Suprapubic skin (tissue), 4 donors: ENCODE data around the gene KIF5A. TPM values are rescaled to one million over a fixed set of nuclear protein-coding genes. Genes with fewer than 3 reads are reported as not detected.

Experiments
- DNase-seq, 2 donors: peaks; one replicate each; pipeline ENCODE4 v3.0.0-alpha.2; 2019; ENCODE audit warnings: low spot score in 2 of 2
- H3K27ac ChIP-seq: fragments of 200-600 bp; sonication (generic); one replicate; pipeline ENCODE4 v1.5.1; 2019
- H3K27me3 ChIP-seq: fragments of 200-600 bp; sonication (generic); one replicate; pipeline ENCODE4 v1.5.1; 2019
- H3K36me3 ChIP-seq: fragments of 200-600 bp; sonication (generic); one replicate; pipeline ENCODE4 v1.5.1; 2019
- H3K4me1 ChIP-seq: fragments of 200-600 bp; sonication (generic); one replicate; pipeline ENCODE4 v1.5.1; 2019
- H3K4me3 ChIP-seq: fragments of 200-600 bp; sonication (generic); one replicate; pipeline ENCODE4 v1.5.1; 2019; ENCODE audit warnings: mild to moderate bottlenecking
- H3K9me3 ChIP-seq: fragments of 200-600 bp; sonication (generic); one replicate; pipeline ENCODE4 v1.5.1; 2019
- EP300 ChIP-seq: sonication (generic); formaldehyde crosslinking; IDR thresholded peaks from one replicate; pipeline ENCODE4 v1.6.1; 2017; ENCODE audit warnings: antibody characterized with exemption
- POLR2A ChIP-seq, 2 donors: fragments of 450-650 bp; IDR thresholded peaks; one replicate each; pipeline ENCODE4 v1.6.1; 2017; ENCODE audit warnings: antibody characterized with exemption in 2 of 2, mild to moderate bottlenecking in 2 of 2, moderate library complexity in 2 of 2
- POLR2AphosphoS5 ChIP-seq, 3 donors: sonication (generic); formaldehyde crosslinking; IDR thresholded peaks; one replicate each; pipeline ENCODE4 v1.6.1; 2017; ENCODE audit warnings: antibody characterized with exemption in 3 of 3
- WGBS: methylation state at CpG from one replicate; pipeline ENCODE4 v1.1.5; 2018; 5-methylcytosine and 5-hydroxymethylcytosine counted together
- total RNA-seq, 4 donors: library from RNA; depleted of rRNA; stranded (reverse); fragments of >200 nt; gene quantifications; one replicate each; pipeline ENCODE4 v1.1.0, GENCODE V29; 2016
- TF ChIP-seq, protein P1 (sequence below), 2 donors: fragments of 200-600 bp in 1 of 2; fragments of 450-650 bp in 1 of 2; sonication (generic) in 1 of 2; IDR thresholded peaks; one replicate each; pipeline ENCODE4 v1.5.1; 2016 to 2019; ENCODE audit warnings: antibody characterized with exemption in 2 of 2, mild to moderate bottlenecking in 1 of 2, moderate library complexity in 1 of 2

The KIF5A gene
- total RNA-seq, 4 donors from 2014 or later, result 0.08 to 0.23 TPM; not detected in 2

DNA sequence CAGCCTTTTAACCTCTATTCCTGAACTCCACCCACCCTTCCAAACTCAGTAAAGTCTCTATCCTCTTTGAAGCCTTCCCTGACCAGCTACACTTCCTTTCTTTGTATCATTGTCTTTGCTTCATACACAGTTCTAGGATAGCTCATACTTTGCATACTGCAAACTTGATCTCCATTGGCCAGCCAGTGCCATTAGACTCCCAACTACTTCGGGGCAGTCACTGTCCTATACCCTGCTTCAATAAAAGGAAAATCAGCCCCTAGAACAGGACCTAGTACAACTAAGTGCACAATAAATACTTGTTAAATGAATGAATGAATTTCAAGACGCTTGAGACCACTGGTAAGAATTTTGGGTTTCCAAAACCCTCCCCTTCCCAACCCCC lies 40.6 kb downstream of the KIF5A start:
- Histone ChIP-seq H3K27ac (no peak overlapping the region), H3K4me3 (peak overlapping the region; percentile 82), H3K9me3 (no peaks in the 10 kb centered on the region), H3K36me3 (peaks cover 10% of the 10 kb centered on the region), H3K4me1 (peaks cover 27% of the 10 kb centered on the region), H3K27me3 (peaks cover 7% of the 10 kb centered on the region)
- no peak for DNase-seq
- no peak for TF ChIP-seq POLR2A (IDR thresholded peaks at IDR 0.05)
- WGBS, result 12% methylated on average over 2 of the region's 2 CpGs

DNA sequence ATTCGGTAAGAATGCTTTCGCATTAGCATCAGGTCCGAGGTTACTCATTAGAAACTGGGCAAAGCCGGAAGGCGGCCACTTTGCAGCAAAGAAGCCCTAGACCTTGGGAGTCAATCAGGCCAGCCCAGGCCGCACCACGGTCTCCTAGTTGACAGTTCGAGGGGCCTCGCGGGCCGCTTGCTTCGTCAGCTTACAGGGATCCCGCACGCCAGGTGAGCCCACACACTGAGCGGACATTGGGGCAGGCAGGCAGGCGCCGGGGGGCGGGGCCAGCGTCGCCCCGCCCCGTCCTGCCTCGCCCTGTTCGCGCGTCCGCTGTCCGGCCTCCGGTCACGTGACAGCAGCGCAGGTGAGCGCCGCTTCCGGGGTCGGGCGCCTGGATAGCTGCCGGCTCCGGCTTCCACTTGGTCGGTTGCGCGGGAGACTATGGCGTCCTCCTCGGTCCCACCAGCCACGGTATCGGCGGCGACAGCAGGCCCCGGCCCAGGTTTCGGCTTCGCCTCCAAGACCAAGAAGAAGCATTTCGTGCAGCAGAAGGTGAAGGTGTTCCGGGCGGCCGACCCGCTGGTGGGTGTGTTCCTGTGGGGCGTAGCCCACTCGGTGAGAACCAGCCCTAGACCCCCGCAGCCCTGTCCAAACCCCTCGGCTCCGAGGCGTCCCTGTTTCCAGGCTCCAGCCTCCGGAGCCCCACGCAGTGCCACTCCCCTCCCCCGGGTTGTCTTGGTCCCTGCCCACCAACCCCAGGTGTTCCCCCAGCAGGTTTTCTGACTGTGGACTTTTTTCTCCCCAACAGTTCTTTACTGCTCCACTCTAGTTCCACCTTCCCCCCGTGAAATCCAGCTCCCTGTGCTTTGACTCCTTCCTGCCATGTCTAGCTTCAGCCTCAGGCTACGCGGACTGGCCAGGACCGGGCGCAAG lies 41.3 kb downstream of the KIF5A start, which contains the start of gene PIP4K2C:
Gene PIP4K2C (plus strand): TSS at position 329 of the 918 bp plus-strand sequence. CDS start 98 bp downstream, at position 427.
- WGBS, result 1% methylated on average over 30 of the region's 69 CpGs

DNA sequence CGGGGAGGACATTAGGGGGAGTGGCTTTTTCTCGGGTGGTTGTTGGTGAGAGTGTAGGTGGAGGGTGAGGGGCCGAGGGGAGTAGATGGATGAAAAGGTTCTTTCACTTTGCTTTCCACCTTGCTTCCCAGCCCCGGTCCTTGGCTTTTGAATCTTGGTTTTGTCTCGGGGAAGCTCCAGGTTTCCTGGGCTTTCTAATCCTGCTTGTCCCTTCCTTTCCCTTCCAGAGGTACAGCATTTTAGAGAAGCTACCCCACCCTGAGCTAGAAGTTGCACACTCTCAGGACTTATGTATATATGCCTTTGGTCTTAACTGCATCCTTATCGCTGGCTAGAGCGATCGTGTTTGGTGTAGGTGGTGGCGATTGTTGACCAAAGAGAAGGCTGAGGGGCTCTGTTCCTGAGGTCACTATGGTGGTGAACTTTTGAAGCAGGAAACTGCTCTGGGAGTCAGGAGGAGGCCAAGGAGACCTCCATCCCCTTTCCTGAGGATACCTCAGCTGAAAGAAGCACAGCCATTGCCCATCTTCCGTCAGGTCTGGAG lies 42.0 kb downstream of the KIF5A start:
- 40% methylated on average over 10 of the region's 10 CpGs for WGBS
- no peak for TF ChIP-seq POLR2AphosphoS5 (IDR thresholded peaks at IDR 0.05)
- H3K4me3 ChIP-seq, result peak overlapping the region; percentile 82
- no peak for DNase-seq
- H3K27me3 ChIP-seq, result peaks cover 7% of the 10 kb centered on the region
- H3K36me3 ChIP-seq, result peaks cover 22% of the 10 kb centered on the region
- no peak overlapping the region for H3K27ac ChIP-seq
- H3K4me1 ChIP-seq, result peaks cover 27% of the 10 kb centered on the region
- H3K9me3 ChIP-seq, result no peaks in the 10 kb centered on the region

More for the DNA sequence above, 41.3 kb downstream of the KIF5A start, which contains the start of gene PIP4K2C:
- H3K9me3 ChIP-seq, result no peaks in the 10 kb centered on the region
- peak within 1 kb of the TSS; percentile 65 for H3K27ac ChIP-seq
- peaks cover 17% of the 10 kb centered on the region for H3K36me3 ChIP-seq
- peaks cover 27% of the 10 kb centered on the region for H3K4me1 ChIP-seq
- peak within 1 kb of the TSS; percentile 82 for H3K4me3 ChIP-seq
- TF ChIP-seq EP300, result no peak
- TF ChIP-seq, protein P1, sequence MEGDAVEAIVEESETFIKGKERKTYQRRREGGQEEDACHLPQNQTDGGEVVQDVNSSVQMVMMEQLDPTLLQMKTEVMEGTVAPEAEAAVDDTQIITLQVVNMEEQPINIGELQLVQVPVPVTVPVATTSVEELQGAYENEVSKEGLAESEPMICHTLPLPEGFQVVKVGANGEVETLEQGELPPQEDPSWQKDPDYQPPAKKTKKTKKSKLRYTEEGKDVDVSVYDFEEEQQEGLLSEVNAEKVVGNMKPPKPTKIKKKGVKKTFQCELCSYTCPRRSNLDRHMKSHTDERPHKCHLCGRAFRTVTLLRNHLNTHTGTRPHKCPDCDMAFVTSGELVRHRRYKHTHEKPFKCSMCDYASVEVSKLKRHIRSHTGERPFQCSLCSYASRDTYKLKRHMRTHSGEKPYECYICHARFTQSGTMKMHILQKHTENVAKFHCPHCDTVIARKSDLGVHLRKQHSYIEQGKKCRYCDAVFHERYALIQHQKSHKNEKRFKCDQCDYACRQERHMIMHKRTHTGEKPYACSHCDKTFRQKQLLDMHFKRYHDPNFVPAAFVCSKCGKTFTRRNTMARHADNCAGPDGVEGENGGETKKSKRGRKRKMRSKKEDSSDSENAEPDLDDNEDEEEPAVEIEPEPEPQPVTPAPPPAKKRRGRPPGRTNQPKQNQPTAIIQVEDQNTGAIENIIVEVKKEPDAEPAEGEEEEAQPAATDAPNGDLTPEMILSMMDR (IDR thresholded peaks at IDR 0.05), result no peak
- no peak for TF ChIP-seq POLR2A (IDR thresholded peaks at IDR 0.05)
- no peak for TF ChIP-seq POLR2AphosphoS5 (IDR thresholded peaks at IDR 0.05)
- peaks cover 7% of the 10 kb centered on the region for H3K27me3 ChIP-seq
- peak; percentile 78 to 85 for DNase-seq

DNA sequence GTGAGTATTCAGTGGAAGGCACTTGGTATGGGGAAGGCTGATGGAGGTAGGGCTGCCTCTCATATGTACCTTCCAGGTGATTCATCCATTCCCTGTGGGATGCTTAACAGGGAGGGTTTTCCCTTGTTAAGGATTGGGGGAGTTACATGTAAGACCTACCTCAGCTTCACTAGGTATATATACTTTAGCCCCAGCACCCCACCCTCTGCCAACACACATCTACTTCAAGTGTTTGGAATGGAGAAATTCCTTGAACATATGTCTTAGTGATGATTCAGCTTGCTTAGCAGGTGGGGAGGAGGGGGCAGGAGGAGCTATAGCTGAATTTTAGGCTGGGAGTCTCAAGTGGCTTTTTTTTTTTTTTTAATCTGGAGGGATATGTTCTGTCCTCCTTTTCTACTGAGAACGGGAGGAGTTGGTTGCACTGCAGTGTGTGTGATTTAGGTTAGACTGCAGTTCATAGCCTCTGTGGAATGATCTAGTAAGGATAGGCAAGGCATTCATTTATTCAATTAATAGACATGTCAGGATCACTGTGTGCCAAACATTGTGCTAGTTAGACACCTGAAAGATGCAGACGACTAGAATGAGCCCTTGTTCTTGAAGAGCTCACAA lies 42.8 kb downstream of the KIF5A start:
- Histone ChIP-seq H3K27me3 (peaks cover 7% of the 10 kb centered on the region), H3K9me3 (no peaks in the 10 kb centered on the region), H3K4me1 (peaks cover 27% of the 10 kb centered on the region), H3K27ac (no peak overlapping the region), H3K36me3 (peaks cover 30% of the 10 kb centered on the region), H3K4me3 (no peak overlapping the region)
- DNase-seq, result no peak
- WGBS, result 50% methylated on average over 2 of the region's 2 CpGs
- TF ChIP-seq, protein P1 (IDR thresholded peaks at IDR 0.05), result no peak
- TF ChIP-seq POLR2AphosphoS5 (IDR thresholded peaks at IDR 0.05), result no peak
- TF ChIP-seq POLR2A (IDR thresholded peaks at IDR 0.05), result no peak
- no peak for TF ChIP-seq EP300

DNA sequence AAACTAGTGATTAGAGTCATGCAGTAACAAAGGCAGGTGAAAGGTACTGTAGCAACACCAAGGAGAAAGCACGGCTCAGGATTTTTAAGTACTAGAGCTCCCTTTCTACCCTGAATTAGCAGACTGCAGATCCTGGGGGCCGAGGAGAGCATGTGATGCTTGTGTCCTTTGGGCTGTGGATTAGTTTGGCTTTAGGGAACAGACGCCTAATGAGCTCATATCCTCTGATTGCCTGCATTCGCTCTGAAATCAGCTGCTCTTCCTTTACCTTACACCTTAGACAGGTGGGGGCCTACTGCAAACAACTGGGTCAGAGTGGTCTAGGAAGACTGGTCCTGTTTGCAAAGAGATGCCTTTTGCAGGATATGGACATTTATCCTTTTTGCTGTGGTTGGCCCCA lies 43.3 kb downstream of the KIF5A start:
- Histone ChIP-seq H3K27me3 (peaks cover 2% of the 10 kb centered on the region), H3K36me3 (peaks cover 35% of the 10 kb centered on the region), H3K9me3 (no peaks in the 10 kb centered on the region), H3K4me1 (peaks cover 27% of the 10 kb centered on the region), H3K4me3 (no peak overlapping the region), H3K27ac (no peak overlapping the region)
- DNase-seq, result no peak
- TF ChIP-seq POLR2A (IDR thresholded peaks at IDR 0.05), result no peak
- TF ChIP-seq, protein P1 (IDR thresholded peaks at IDR 0.05), result no peak
- no peak for TF ChIP-seq EP300
- no peak for TF ChIP-seq POLR2AphosphoS5 (IDR thresholded peaks at IDR 0.05)
- WGBS, result 91% methylated on average over 4 of the region's 4 CpGs

DNA sequence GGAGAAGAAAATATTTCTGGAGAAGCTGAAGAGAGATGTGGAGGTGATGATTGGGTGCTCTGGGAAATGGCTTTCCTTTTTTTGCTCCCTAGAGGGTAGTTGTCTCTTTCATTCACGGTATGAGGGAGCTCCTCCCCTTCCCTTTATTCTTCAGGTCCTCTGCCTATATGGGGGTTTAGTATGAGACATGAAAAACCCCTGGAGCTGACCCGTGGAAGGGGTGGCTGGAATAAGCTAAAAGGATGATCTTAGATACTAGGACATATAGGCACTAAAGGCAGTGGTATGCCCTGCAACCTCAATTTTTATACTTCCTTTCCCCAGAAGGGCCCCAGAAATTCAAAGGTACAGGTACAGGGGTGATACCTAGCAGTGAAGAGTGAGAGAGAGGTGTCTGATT lies 50.6 kb downstream of the KIF5A start:
- Histone ChIP-seq H3K9me3 (no peaks in the 10 kb centered on the region), H3K27me3 (no peaks in the 10 kb centered on the region), H3K4me3 (no peak overlapping the region), H3K36me3 (peaks cover 65% of the 10 kb centered on the region), H3K4me1 (peaks cover 21% of the 10 kb centered on the region), H3K27ac (no peak overlapping the region)
- 64% methylated on average over 2 of the region's 2 CpGs for WGBS
- TF ChIP-seq POLR2AphosphoS5 (IDR thresholded peaks at IDR 0.05) (no peak), EP300 (no peak), POLR2A (IDR thresholded peaks at IDR 0.05) (no peak)
- TF ChIP-seq, protein P1 (IDR thresholded peaks at IDR 0.05), result no peak
- no peak for DNase-seq
